Hepatocyte (in vitro differentiated cells): ENCODE measurements around the gene SDSL.

Experiments
- CTCF ChIP-seq: fragments of 200-600 bp; sonication (generic); IDR thresholded peaks from 2 replicates; pipeline ENCODE4 v1.5.1; 2016; ENCODE audit warnings: antibody characterized with exemption, mild to moderate bottlenecking; ENCODE audit not compliant: poor library complexity
- EZH2 ChIP-seq: fragments of 200-600 bp; sonication (generic); IDR thresholded peaks from 2 replicates; pipeline ENCODE4 v1.6.1; 2016; ENCODE audit warnings: antibody characterized with exemption, mild to moderate bottlenecking, borderline replicate concordance
- EZH2phosphoT487 ChIP-seq: fragments of 200-600 bp; sonication (generic); IDR thresholded peaks from one replicate; pipeline ENCODE4 v1.6.1; 2018; ENCODE audit warnings: antibody characterized with exemption, mild to moderate bottlenecking, low read depth, moderate library complexity; ENCODE audit not compliant: unreplicated experiment, severe bottlenecking

- TF ChIP-seq CTCF (no peak), EZH2 (no peak), EZH2phosphoT487 (no peak)
Observed at GRCh38 chr12:113482334-113482733, 60.2 kb downstream of the SDSL start.
